Measurements from ENCODE around the gene FBP1. TPM values are rescaled to one million over a fixed set of nuclear protein-coding genes. Genes with fewer than 3 reads are reported as not detected.

The FBP1 gene
- total and polyA plus RNA-seq, 2 donors (not counting 3 experiments of a cell fraction or from before 2014, with no cell fraction given): 2.5 to 3.8 TPM

- no peaks in the 10 kb centered on the region for H3K4me1 ChIP-seq (ENCODE audit: control insufficient read depth, extremely low read depth, insufficient read depth, low read length)
- no peaks in the 10 kb centered on the region for H4K20me1 ChIP-seq (replicated peaks; ENCODE audit: control insufficient read depth, extremely low read depth, insufficient read depth, low read length)
- H3K27ac ChIP-seq (ENCODE audit: insufficient read depth, low read depth, low read length): no peak overlapping the region
- POLR2A ChIA-PET: no interaction called here
- CTCF ChIA-PET: interaction anchor here (1.7 kb wide), 1 partner anchor 11 kb away, joined by 5 read pairs; no protein-coding TSS in a partner anchor
- DNase-seq (ENCODE audit: low read depth, low spot score): no peak
- no peak for FAIRE-seq
- no peaks in the 10 kb centered on the region for H3K36me3 ChIP-seq (ENCODE audit: control insufficient read depth in 2 of 2, extremely low read depth in 1 of 2, insufficient read depth in 2 of 2, low read length in 2 of 2)
- no peak overlapping the region for H3K4me2 ChIP-seq (ENCODE audit: insufficient read depth, low read length)
- intact Hi-C loops (cut with micrococcal nuclease) (no loop called here), dilution Hi-C loops (cut with MboI; ENCODE audit: extremely low pct_ligation_motif_present, low sequenced_read_pairs) (no loop called here)
- H3K27me3 ChIP-seq (ENCODE audit: control insufficient read depth in 2 of 2, insufficient read depth in 2 of 2, low read length in 2 of 2): no peaks in the 10 kb centered on the region
- TF ChIP-seq MYC (IDR thresholded peaks at IDR 0.05; ENCODE audit: low read depth, low read length): no peak
- no peak for TF ChIP-seq CTCF (IDR thresholded peaks at IDR 0.05; ENCODE audit: extremely low read depth in 1 of 2, insufficient read depth in 1 of 2, low read depth in 1 of 2, low read length in 2 of 2)
- no peak for TF ChIP-seq POLR2A (IDR thresholded peaks at IDR 0.05; ENCODE audit: low read depth, low read length)
- no peak for TF ChIP-seq POLR2AphosphoS5 (IDR thresholded peaks at IDR 0.05; ENCODE audit: insufficient read depth, low read depth, low read length)
- TF ChIP-seq EZH2 (IDR thresholded peaks at IDR 0.05; ENCODE audit: borderline replicate concordance, low read depth, low read length, severe bottlenecking): no peak
- no peak for TF ChIP-seq JUN (IDR thresholded peaks at IDR 0.05; ENCODE audit: borderline replicate concordance, insufficient read depth, insufficient read length, low read depth)
- no peak for TF ChIP-seq MAX (IDR thresholded peaks at IDR 0.05; ENCODE audit: insufficient read depth, insufficient read length)
- TF ChIP-seq FOS (IDR thresholded peaks at IDR 0.05; ENCODE audit: borderline replicate concordance, insufficient read depth, low read length): no peak
- no peak overlapping the region for H2AFZ ChIP-seq (ENCODE audit: low read depth, low read length)
- H3K9ac ChIP-seq (replicated peaks; ENCODE audit: extremely low read depth, insufficient read depth, low read length): no peak overlapping the region
- BruUV-seq (replicated peaks): no TSS peak
- H3K9me1 ChIP-seq (replicated peaks; ENCODE audit: control insufficient read depth, extremely low read depth, insufficient read depth, low read length): no peaks in the 10 kb centered on the region
- no peaks in the 10 kb centered on the region for H3K79me2 ChIP-seq (ENCODE audit: control insufficient read depth, insufficient read depth, low read length)
- no peak overlapping the region for H3K4me3 ChIP-seq (replicated peaks in 1 of 3; ENCODE audit: insufficient read depth in 1 of 3, low read depth in 1 of 3, low read length in 3 of 3)
- no peaks in the 10 kb centered on the region for H3K9me3 ChIP-seq (replicated peaks; ENCODE audit: control insufficient read depth, insufficient read depth, low read length)
Measured at GRCh38 chr9:94586316-94586715, 53.0 kb downstream of the FBP1 start.
